PFSK-1 (cell line): Measurements from ENCODE around the gene ACKR4.

Source experiments
- FOXP2 ChIP-seq: optimal IDR thresholded peaks from 2 replicates; pipeline ENCODE3; 2011; ENCODE audit warnings: borderline replicate concordance, control low read depth, inconsistent platforms; ENCODE audit not compliant: insufficient read depth; ENCODE audit errors: extremely low read length, extremely low read depth
- POLR2AphosphoS5 ChIP-seq: IDR thresholded peaks from 2 replicates; pipeline ENCODE4 v1.6.1; 2012; ENCODE audit warnings: low read depth, mild to moderate bottlenecking, control low read depth, low read length, moderate library complexity
- REST ChIP-seq, 2 experiments: IDR thresholded peaks; 2 replicates each; pipeline versions ENCODE4 v1.6.1 to v1.8.0; 2011 to 2012; ENCODE audit warnings: low read depth in 2 of 2, low read length in 2 of 2, control low read depth in 1 of 2, inconsistent platforms in 1 of 2, mild to moderate bottlenecking in 1 of 2, moderate library complexity in 1 of 2; ENCODE audit not compliant: insufficient read depth in 1 of 2
- SIN3A ChIP-seq: IDR thresholded peaks from 2 replicates; pipeline ENCODE4 v1.6.1; 2012; ENCODE audit warnings: mild to moderate bottlenecking, low read length, moderate library complexity, borderline replicate concordance; ENCODE audit not compliant: insufficient read depth
- TAF1 ChIP-seq: IDR thresholded peaks from 2 replicates; pipeline ENCODE4 v1.6.1; 2012; ENCODE audit warnings: low read length, control low read depth, borderline replicate concordance; ENCODE audit not compliant: insufficient read depth

The ACKR4 gene

GRCh38 chr3:132642539-132642847 is 45.4 kb downstream of the ACKR4 start:
- no peak for TF ChIP-seq REST (IDR thresholded peaks at IDR 0.05; ENCODE audit: insufficient read depth in 1 of 2, low read depth in 2 of 2, low read length in 2 of 2)
- no peak for TF ChIP-seq SIN3A
- no peak for TF ChIP-seq TAF1
- no peak for TF ChIP-seq POLR2AphosphoS5
- no peak for TF ChIP-seq FOXP2

GRCh38 chr3:132643366-132643765 is 46.3 kb downstream of the ACKR4 start:
- TF ChIP-seq POLR2AphosphoS5 (no peak), REST (IDR thresholded peaks at IDR 0.05; ENCODE audit: insufficient read depth in 1 of 2, low read depth in 2 of 2, low read length in 2 of 2) (no peak), SIN3A (no peak), TAF1 (no peak), FOXP2 (no peak)

DNA sequence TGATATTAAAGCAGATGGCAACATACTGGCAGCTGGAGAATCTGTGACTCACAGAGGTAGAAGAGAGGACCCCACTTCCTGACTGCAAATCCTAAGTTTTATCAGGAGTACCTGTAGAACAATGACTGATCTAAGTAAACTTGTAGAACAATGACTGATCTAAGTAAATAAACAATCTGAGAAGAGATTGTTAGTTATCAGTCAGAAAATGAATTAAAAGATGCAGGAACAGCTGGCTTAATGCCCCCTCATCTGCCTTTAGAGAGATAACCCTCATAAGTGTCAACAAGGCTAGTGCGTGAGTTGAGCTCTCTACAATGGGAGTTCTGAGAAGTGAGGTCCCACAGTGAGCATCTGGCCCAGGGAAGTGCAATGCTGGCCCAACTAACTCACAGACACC is 48.0 kb downstream of the ACKR4 start:
- TF ChIP-seq FOXP2 (no peak), REST (IDR thresholded peaks at IDR 0.05; ENCODE audit: insufficient read depth in 1 of 2, low read depth in 2 of 2, low read length in 2 of 2) (no peak), TAF1 (no peak), POLR2AphosphoS5 (no peak), SIN3A (no peak)

DNA sequence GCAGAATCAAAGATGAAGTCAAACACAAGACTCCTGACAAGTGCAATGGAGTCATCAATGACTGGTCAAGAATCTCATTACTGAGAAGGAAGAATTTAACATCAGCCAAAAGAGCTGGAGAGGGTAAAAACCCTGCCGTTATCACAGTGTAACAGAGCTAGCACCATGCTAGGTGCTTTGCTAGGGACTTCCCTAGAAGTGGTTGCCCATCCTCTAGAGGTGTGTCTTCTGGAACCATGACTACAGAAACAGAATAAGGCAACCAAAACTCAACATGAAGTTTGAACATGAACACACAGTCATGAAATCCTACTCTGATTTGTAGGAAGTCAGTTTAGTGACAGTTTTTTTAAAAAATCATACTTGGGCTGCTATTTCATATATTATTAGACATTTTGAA is 53.1 kb downstream of the ACKR4 start:
- no peak for TF ChIP-seq POLR2AphosphoS5
- no peak for TF ChIP-seq TAF1
- no peak for TF ChIP-seq SIN3A
- TF ChIP-seq FOXP2: no peak
- no peak for TF ChIP-seq REST (IDR thresholded peaks at IDR 0.05; ENCODE audit: insufficient read depth in 1 of 2, low read depth in 2 of 2, low read length in 2 of 2)
